ENCODE measurements around the gene GREB1L.

DNA sequence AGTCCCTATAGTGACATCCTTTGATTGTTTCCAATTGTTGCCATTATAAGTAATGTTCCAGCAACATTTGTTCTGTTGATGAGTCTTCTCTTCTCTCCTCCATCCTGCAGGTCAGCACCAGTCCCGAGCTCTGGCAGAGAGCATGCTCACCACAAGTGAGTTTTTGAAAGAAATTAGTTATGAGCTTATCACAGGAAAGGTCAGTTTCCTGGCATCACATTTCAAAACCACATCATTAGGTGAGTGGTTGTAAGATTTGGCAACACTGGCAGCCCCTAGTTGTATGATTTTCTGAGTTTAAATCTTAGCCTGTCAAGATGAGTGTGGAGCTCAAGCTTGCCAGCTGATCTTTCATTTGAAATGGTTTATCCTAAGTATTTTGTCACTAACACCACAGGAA is 208.9 kb downstream of the GREB1L start:
- no peak for TF ChIP-seq CTCF (IDR thresholded peaks at IDR 0.05)
- no peak for TF ChIP-seq POLR2AphosphoS5 (IDR thresholded peaks at IDR 0.05)
- TF ChIP-seq EP300 (IDR thresholded peaks at IDR 0.05): no peak

All from esophagus muscularis mucosa (tissue), 4 donors.